SIG-M5 (cell line): Measurements from ENCODE around the gene LARP4B.

ENCODE experiments used
- DNase-seq: peaks from one replicate; lab custom pipeline; 2025; lab: John Stamatoyannopoulos, UW

The LARP4B gene

DNA sequence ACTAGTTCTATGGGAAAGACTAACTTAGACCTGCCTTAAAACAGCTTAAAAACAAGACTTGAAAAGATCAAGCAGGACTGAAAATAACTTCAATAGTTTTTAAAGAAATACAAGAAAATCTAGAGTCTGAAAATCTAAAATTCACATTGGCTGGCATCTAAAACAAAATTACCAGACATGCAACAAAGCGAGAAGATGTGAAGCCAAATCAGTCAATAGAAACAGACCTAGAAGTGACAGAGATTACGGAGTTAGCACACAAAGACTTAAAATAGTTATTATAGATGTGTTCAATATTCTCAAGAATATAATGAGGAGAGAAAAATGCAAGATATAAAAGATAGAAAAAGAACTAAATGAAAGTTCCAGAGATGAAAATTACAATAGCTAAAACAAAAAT, 163.7 kb downstream of the LARP4B start:
- no peak for DNase-seq

DNA sequence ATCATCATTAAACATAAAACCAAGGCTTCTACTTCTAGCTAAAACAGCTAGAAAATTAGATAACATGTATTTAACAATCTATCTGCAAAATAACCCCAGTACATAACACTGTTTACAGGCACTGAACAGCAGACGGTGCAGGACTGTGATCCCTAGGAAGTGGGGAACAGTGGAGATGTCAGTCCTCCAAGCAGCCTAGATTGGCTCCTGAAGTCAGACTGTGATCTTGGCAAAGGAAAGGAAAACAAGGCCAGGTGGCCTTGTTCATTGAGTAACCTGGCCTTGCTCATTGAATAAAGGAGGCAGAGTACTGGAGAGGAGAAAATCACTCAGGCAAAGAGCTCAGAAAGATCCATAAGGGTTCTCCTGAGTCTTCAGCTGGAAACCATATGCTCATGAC, 164.3 kb downstream of the LARP4B start:
- DNase-seq: no peak

DNA sequence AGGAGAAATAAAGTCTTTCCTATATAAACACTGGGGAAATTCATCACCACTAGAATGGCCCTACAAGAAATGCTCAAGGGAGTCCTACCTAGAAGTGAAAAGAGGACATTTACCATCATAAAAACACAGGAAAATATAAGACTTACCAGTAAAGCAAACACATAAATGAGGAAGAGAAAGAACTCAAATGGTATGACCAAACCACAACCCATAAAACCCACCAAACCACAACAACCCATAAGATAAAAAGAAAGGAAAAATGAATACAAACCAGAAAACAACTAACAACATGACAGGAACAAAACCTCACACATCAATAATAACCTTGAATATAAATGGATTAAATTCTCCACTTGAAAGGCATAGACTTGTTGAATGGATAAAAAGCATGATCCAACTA, 170.1 kb downstream of the LARP4B start:
- no peak for DNase-seq

DNA sequence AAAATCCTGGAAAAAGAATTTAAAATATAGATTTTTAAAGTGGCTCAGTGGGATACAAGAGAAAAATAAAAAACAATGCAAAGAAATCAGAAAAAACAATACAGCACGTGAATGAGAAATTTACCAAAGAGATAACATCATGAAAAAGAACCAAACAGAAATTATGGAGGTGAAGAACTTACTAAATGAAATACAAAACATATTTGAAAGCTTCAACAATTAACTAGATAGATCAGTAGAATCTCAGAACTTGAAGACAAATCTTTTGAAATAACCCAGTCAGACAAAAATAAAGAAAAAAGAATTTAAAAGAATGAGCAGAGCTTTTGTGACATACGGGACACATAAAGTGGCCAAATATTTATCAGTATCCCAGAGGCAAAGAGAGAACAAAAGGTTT, 170.9 kb downstream of the LARP4B start:
- DNase-seq: no peak

DNA sequence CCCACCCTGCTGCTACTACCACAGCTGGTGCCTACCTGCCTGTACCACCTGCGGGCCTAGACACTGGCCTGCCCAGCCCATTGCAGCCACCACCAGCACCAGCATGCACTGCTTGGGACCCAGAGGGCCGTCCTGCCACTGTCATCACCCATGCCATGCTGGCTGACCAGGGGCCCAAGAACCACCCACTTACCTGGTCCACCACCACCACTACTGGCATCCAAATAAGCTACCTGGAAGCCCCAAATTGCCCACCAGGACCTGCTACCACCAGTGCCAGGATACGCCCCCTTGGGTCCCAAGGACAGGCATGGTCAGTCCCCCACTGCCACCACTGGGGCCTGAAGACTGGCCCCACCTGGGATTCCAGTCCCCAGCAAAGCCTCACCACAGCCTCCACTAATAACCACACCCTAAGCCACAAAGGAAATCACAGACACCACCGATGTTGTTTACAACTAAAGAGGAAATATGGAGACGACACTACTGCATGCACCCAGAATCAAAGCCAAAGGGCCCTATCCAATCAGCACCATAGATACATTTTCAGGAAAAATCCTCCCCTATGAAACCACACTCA, 171.5 kb downstream of the LARP4B start:
- DNase-seq: no peak
